Measurements from ENCODE around the gene CPSF2.

- TF ChIP-seq CTCF (IDR thresholded peaks at IDR 0.05; ENCODE audit: low read depth, low read length) (no peak), EZH2phosphoT487 (IDR thresholded peaks at IDR 0.05; ENCODE audit: low read depth) (no peak)
Measured at GRCh38 chr14:92105893-92106142, 16.0 kb upstream of the CPSF2 start.
